VCaP (cell line): ENCODE measurements around the gene RHOT2.

Source experiments
- H3K27ac ChIP-seq: fragments of 450-650 bp; 2 replicates; pipeline ENCODE4 v1.5.1; 2017
- CTCF ChIP-seq: fragments of 450-650 bp; conservative IDR thresholded peaks from 2 replicates; pipeline ENCODE4 v1.5.1; 2017; ENCODE audit warnings: mild to moderate bottlenecking, moderate library complexity

The RHOT2 gene

GRCh38 chr16:683396-684070, 15.6 kb downstream of the RHOT2 start:
- peak overlapping the region; percentile 91 for H3K27ac ChIP-seq
- no peak for TF ChIP-seq CTCF

GRCh38 chr16:684071-684794, 16.3 kb downstream of the RHOT2 start, which contains the start of gene JMJD8:
JMJD8 (minus strand) TSS chr16:684334; CDS start chr16:684319, 15 bp downstream.
- no peak for TF ChIP-seq CTCF
- H3K27ac ChIP-seq, result peak within 1 kb of the TSS; percentile 91

- H3K27ac ChIP-seq, result peak overlapping the region; percentile 91
- no peak for TF ChIP-seq CTCF
Observed at GRCh38 chr16:684961-685696, 17.2 kb downstream of the RHOT2 start.

- H3K27ac ChIP-seq, result peak overlapping the region; percentile 91
- peak; percentile 81 for TF ChIP-seq CTCF
Observed at GRCh38 chr16:685967-686366, 18.0 kb downstream of the RHOT2 start.

- peak overlapping the region; percentile 91 for H3K27ac ChIP-seq
- no peak for TF ChIP-seq CTCF
Observed at GRCh38 chr16:686459-687260, 18.7 kb downstream of the RHOT2 start.

- TF ChIP-seq CTCF, result no peak
- no peak overlapping the region for H3K27ac ChIP-seq
Observed at GRCh38 chr16:687499-687898, 19.6 kb downstream of the RHOT2 start.
